Stimulated activated CD4-positive, alpha-beta T cell treated with anti-CD3 and anti-CD28 coated beads, Interleukin-2, amount 100 ng/mL, for 48 hours (primary cell): ENCODE measurements around the gene CD82.

ENCODE experiments used
- DNase-seq, 2 donors: peaks; one replicate each; pipeline ENCODE4 v3.0.0-alpha.2; 2020

The CD82 gene

GRCh38 chr11:44561964-44562734 lies 3.3 kb upstream of the CD82 start:
- DNase-seq, result no peak

GRCh38 chr11:44562845-44563460 lies 2.5 kb upstream of the CD82 start:
- DNase-seq, result no peak

DNA sequence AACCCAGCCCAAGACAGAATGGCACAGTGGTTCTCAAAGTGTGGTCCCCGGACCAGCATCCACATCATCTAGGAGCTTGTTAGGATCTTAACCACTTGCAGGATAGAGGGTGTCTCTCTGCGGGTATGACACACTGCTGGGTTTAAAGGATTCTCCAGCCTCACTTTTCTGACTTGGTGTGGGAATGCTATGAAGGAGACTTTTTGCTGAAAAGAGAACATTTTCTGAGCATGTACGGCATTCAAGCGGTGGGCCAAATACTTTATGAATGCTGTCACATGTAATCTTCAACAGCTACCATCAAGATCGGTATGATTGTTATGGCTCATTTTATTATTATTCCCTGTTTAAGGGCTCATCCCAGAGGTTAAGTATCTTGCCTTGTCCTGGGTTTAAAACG lies 1.8 kb upstream of the CD82 start:
- no peak for DNase-seq

- DNase-seq, result no peak
Measured at GRCh38 chr11:44564166-44564565, 1.3 kb upstream of the CD82 start.

- DNase-seq, result no peak
Measured at GRCh38 chr11:44564670-44565210, 723 bp upstream of the CD82 start.

- DNase-seq, result no peak
Measured at GRCh38 chr11:44565953-44566949, 788 bp downstream of the CD82 start.

GRCh38 chr11:44566952-44567875 lies 1.8 kb downstream of the CD82 start:
- DNase-seq, result no peak

DNA sequence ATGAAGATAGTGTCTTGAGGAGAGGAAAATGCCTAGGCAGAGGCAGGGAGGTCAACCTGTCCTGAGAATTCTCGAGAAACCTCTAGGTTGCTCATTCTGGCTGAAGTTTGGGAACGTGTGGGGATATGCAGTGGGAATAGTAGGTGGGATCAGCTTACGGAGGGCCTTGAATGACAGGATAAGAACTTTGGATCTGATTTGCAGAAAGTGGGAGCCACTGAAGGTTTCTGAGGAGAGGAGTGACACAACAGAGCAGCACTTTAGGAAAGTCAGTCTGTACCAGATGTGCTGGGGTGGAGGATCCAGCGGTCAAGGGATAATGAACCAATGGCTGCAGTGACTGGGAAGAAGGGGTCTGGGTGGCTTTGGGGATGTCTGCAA lies 2.4 kb downstream of the CD82 start:
- no peak for DNase-seq

DNA sequence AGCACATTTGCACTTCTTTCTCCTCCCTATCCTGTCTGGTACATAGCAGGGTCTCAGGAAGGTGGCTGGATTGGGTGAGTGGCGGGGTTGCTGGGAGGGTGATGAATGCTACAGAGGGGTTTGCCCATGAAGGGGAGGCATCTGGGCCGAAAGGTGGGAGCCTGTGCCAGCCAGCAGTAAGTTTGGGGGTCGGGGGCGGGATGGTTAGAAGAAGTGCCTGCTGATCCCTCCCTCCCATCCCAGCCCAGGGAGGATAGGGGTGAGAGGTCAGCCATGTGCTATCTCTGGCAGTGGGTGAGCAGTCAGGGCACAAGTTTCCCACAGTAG lies 2.8 kb downstream of the CD82 start:
- DNase-seq, result no peak

GRCh38 chr11:44568658-44569473 lies 3.4 kb downstream of the CD82 start:
- DNase-seq, result peak; percentile 75 to 83

DNA sequence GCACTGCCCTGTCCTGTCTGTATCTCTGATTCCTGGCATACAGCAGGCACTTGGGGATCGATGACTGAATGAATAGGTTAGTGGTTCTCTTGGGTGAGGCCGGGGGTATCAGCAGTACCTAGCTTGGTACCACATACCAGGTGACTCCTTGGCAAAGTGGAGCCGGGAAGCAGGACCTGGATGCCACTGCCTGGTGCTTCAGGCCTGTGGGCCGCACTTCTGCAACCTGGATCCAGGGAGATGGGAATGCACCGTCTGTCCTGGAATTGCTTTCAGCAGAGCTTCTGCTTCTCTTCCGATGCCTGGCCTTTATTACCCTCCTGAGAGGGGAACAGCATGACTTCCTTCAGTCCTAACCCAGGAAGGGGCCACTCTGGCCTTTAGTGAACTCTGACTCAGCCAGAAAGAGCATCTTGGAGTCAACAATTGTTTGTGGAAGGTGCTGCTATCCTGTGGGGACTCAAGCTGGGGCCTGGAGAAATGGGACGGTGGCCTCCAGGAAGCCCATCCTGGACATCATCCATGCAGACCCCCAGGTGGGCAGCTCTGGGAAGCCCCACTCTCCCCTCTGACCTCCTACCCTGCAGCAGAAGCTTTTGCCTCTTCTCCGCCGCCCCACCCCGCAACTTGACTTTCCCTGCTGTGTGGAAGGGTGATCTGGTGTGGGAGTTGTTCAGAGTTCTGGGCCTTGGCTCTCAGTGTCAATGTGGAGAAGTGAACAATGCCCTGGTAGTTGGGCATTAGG lies 5.1 kb downstream of the CD82 start:
- DNase-seq, result no peak

DNA sequence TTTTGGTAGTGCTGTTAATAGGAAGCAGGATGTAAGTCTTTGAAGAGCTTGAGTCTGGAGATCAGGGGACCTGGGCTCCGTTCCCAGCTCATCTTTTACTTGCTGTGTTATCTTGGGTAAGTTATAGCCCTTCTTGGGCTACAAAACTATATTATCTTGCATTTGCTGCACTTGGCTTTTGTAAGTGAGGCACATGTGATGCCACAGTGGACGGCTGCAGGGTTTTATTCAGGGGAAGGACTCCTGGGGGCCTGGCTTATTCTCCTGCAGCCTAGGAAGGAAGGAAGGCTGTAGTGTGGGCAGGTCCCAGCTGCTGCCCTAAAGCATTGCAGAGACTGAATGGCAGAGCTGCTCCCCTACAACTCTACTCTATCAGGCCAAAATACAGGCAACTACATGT lies 6.4 kb downstream of the CD82 start:
- no peak for DNase-seq

GRCh38 chr11:44572436-44572835 lies 7.0 kb downstream of the CD82 start:
- DNase-seq, result no peak

- DNase-seq, result no peak
Measured at GRCh38 chr11:44572884-44573283, 7.4 kb downstream of the CD82 start.

DNA sequence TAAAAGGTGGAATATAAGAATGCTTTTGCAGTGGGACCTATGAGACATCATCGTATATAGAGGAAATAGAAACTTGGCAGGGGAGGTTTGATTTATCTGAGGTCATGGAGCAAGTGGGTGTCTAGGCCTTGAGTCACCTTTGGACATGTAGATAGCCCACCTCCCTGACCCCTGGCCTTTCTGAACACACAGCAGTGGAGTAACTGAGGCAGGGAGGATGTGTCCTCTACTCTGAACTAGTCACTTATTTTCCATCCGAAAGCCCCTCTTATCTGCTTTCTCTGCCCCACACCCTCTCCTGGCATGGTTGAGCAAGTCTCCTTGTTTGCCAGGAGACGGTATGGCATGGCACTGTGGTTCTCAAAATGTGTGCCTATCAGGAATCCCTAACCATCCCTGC lies 7.9 kb downstream of the CD82 start:
- no peak for DNase-seq

DNA sequence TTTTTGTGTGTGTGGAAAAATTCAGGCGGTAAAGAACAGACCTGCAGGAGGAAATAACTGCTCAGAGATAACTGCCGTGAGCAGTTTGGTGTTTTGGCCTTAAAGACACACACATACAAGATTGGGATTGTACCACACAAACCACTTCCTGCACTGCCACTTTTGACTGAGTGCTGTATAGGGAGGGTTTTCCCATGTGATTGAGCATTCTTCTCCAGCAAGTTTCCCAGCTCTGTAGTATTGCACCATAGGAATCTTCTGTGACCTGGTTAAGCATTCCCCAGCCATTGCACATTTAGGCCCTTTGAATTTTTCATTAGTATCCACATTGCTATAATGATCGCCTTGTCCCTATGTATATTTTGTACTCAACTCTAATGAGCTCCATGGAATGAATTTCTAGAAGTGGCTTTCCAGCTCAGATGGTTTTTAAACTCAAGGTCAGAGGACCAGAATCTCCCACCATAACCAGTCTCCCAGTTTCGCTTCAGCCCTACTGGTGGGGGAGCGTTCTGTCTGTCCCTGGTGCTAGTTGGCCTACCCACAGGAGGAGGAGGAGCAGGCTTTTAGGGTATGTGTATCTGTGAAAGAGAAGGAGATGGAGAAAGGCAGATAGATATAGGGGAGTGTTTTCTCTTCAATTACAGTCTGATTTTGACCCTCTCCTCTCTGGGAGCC lies 9.3 kb downstream of the CD82 start:
- DNase-seq, result no peak

- DNase-seq, result peak in 1 of 2 donors; percentile 46
Measured at GRCh38 chr11:44575288-44575672, 9.8 kb downstream of the CD82 start.

- DNase-seq, result no peak
Measured at GRCh38 chr11:44575962-44576361, 10.5 kb downstream of the CD82 start.

DNA sequence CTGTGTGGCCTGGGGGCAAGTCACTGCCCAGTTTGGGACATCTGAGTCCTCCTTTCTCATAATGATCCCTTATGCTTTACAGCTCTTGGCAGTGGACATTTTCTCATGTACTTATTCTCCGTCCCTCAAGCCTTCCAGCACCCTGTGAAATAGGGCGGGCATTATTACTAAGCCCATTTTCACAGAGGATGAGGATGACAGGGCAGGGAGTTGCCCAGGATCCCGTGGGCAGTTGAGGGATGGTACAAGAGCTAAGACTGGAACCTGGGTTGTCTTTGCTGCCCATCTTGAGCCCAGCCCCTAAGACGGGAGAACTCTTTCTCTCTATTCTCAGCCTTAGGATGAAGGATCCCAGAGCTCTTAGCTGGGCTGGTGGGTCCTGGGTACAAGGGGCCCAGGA lies 11.2 kb downstream of the CD82 start:
- DNase-seq, result no peak

GRCh38 chr11:44577231-44577830 lies 11.9 kb downstream of the CD82 start:
- no peak for DNase-seq
